GM12875 (cell line): ENCODE data around the gene GPRIN1.

ENCODE experiments used
- H3K4me3 ChIP-seq: one replicate; pipeline ENCODE4 v1.5.1; 2011; ENCODE audit warnings: low read depth, low read length, control low read depth
- CTCF ChIP-seq: IDR thresholded peaks from 2 replicates; pipeline ENCODE4 v1.5.1; 2011; ENCODE audit warnings: low read depth, mild to moderate bottlenecking, control low read depth, inconsistent platforms, low read length, moderate library complexity, borderline replicate concordance; ENCODE audit not compliant: insufficient read depth

The GPRIN1 gene

GRCh38 chr5:176570044-176570443, 39.9 kb downstream of the GPRIN1 start:
- no peak overlapping the region for H3K4me3 ChIP-seq
- no peak for TF ChIP-seq CTCF

- TF ChIP-seq CTCF = no peak
Observed at GRCh38 chr5:176568657-176569056, 41.3 kb downstream of the GPRIN1 start.

GRCh38 chr5:176565760-176566288, 44.1 kb downstream of the GPRIN1 start:
- no peak for TF ChIP-seq CTCF

More at GRCh38 chr5:176568657-176569056, 41.3 kb downstream of the GPRIN1 start:
- H3K4me3 ChIP-seq = no peak overlapping the region

GRCh38 chr5:176564002-176564401, 46.0 kb downstream of the GPRIN1 start:
- H3K4me3 ChIP-seq = no peak overlapping the region
- no peak for TF ChIP-seq CTCF

More at GRCh38 chr5:176565760-176566288, 44.1 kb downstream of the GPRIN1 start:
- no peak overlapping the region for H3K4me3 ChIP-seq

- TF ChIP-seq CTCF = no peak
- no peak overlapping the region for H3K4me3 ChIP-seq
Observed at GRCh38 chr5:176562189-176562588, 47.8 kb downstream of the GPRIN1 start.

GRCh38 chr5:176561259-176561658, 48.7 kb downstream of the GPRIN1 start:
- no peak for TF ChIP-seq CTCF

GRCh38 chr5:176560364-176560763, 49.6 kb downstream of the GPRIN1 start:
- no peak overlapping the region for H3K4me3 ChIP-seq
- no peak for TF ChIP-seq CTCF

More at GRCh38 chr5:176561259-176561658, 48.7 kb downstream of the GPRIN1 start:
- no peak overlapping the region for H3K4me3 ChIP-seq
